NCI-H1105 (cell line): ENCODE data around the gene TEAD1.

Source experiments
- DNase-seq: peaks from one replicate; lab custom pipeline; 2025; lab: John Stamatoyannopoulos, UW

TEAD1 gene

DNA sequence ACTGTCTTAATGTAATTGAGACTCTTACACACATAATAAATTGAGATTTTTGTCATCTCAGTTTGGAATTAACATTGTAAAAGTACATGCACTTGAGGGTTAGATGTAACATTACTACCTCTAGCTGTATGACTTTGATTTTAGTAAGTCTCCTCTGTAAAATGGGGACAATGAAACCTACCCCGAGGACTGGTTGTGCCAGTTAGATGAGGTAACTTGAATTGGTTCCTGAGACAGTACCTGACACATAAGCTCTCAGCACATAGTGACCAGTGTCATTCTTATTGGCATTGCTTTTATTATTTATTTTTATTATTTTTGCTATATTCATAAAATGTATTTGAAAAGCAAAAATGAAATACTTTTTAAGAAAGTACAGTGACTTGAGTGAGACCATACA is 114.8 kb downstream of the TEAD1 start:
- no peak for DNase-seq

DNA sequence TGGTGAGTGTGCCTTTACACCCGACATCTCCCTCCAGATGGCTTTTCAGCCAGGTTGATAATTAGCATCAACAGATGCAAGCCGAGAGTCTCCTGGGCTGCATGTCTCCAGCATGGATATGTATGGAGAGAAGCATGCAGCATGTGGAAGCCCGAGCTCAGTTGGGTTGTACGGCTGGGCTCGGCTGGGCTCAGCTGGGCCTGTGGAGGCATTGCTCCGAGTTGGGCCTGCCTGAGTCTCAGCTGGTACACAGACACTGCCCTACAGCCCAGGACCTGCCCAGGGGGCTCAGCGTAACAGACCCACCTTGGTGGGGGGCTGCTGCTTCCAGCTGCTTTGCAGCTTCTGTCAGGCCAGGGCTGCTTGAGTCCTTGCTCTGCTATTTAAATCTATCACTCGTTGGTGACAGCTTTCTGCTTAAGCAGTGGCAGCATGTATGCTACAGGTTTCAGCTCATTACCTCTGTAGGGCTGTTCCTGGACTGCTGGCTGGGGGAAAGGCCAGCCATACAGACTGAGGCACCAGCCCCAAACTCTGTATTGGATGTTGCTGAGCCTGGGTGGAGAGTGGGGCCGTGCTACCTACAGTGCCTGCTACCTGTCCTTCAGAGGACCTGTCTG is 115.5 kb downstream of the TEAD1 start:
- no peak for DNase-seq

DNA sequence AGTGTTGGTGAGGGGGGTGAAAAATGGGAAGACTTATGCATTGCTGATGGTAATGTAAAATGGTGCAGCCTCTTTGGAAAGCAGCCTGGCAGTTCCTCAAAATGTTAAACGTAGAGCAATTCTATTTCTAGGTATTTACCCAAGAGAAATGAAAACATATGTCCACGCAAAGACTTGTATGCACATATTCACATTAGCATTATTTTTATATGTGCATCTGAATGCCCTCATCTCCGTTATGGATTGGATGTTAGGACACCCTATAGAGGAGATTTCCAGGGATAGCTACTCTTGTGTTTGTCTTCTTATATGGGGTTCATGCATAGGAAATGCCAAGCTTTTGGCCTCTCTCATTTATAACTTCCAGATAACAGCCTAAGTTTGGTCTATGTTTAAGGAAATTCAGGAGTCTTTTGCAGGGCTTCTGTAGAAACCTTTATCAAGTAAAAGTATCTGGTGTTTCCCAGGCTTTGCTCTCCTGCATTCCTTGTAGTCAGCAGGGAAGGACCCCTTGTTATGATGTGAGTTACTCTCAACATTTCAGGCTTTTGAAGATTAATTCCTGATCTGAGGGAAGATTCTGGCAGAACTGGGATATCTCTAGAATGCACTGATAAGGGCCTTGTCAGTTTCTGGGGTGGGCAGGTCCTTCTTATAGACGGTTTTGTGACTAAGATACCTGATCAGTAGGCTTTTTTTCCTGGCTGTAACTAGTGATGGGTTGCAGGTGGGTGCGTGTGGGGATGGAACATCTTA is 116.8 kb downstream of the TEAD1 start:
- DNase-seq = no peak

DNA sequence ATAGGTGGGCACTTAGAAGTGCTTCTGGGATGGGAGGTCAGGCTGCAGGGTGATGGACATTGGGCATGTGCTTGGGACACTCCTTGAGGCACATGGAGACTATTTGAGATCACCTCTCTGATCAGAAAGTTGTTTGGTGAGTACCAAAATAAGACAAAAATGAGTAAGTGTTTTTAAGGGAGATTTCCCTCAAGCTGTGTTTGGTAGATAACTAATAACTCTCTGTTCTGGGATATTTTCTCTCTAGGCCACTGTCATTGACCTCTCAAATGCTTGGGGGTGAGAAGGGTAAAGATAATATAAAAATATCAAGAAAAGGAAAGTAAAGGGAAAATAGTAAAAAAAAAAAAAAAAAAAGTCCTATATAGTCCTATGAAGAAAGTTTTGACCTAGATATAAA is 117.8 kb downstream of the TEAD1 start:
- DNase-seq = no peak

DNA sequence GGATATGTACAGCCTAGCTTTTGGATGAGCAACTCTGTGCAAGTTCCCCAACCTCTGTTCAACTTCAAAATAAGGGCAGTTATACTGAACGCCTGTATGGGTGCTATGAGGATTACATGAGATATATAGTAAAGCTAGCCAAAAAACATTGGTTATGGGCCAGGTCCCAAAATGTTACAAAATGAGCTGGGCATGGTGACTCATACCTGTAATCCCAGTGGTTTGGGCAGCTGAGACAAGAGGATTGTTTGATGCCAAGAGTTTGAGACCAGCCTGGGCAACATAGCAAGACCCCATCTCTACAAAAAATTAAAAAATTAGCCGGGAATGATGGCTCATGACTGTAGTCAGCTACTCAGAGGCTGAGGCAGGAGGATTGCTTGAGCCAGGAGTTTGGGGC is 118.4 kb downstream of the TEAD1 start:
- no peak for DNase-seq

DNA sequence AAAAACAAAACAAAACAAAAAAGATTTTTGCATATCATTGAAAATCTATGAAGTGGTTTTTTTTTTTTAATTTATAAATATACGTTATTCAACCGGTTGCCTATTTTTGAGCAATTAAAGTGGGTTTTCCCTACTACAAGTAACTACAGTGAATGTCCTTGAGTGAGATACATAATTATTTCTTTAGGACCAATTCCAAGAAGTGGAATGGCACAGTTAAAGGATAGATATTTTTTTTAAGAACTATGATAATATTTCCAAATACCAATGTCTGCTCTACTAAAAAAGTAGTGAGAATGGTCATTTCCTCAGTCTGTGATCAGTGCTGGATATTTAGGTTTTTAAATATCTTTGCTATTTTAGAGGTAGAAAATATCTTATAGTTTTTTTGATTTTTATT is 118.8 kb downstream of the TEAD1 start:
- no peak for DNase-seq

DNA sequence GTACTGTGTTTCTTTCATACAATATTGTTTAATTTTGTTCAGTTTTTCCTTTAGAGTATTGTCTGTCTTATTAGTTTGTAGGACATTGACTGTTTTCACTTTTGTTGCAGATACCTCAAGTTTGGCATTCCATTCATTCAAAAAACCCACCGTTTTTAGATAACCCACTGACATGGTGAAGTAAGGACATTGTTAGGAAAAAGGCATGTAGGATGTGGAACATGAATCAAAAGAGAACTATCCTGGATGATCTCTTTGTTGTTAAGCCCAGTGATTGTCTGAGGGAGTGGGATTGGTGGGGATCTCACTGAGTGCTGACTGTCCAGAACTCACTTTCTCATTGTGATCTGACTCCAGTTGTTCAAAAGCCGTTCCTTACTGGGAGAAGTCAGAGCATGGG is 119.3 kb downstream of the TEAD1 start:
- DNase-seq = no peak

DNA sequence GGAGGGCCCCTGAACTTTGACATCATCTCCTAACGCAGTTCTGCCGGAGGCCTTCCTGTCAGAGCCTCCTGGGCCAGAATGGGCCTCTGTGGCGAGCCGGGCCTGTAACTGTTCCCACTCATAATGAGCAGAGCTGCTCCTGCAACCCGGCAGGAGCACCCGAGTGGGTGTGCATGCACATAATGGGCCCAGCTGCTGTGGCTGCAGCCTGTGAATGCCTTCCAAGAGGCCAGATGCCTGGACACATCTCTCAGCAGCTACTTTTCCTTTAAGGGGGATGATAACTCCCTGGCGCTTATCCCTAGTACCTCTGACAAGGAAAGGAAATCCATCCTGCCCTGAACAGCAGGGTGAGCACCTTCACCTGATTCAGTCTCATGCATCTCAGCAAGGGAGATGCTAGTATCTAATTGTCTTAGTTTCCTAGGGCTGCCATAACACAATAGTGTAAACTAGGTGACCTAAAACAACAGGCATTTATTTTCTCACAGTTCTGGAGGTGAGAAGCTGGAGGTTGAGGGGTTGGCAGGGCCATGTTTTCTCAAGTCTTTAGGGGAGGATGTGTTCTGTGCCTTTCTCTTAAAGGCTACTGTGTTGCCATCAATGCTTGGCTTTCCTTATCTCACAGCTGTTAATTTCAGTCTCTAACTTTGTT is 120.5 kb downstream of the TEAD1 start:
- DNase-seq = no peak

DNA sequence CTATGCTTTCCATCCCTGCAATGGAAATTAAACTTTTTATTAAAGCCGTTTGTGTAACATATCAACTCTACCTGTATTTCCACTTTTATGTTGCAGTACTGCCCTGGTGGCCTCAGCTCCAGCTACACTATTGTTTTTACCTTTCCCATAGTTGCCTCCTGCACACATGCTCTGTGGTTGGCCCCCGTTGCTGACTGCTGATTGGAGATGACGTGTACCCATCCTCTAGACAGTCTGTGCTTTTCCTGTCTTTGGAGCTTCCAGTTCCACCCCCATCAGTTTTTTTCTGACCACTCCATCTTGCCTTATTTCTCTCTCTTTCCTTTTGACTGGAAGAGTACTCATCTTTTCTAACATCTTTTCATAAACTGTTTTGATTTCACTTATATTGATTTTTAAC is 123.8 kb downstream of the TEAD1 start:
- no peak for DNase-seq

DNA sequence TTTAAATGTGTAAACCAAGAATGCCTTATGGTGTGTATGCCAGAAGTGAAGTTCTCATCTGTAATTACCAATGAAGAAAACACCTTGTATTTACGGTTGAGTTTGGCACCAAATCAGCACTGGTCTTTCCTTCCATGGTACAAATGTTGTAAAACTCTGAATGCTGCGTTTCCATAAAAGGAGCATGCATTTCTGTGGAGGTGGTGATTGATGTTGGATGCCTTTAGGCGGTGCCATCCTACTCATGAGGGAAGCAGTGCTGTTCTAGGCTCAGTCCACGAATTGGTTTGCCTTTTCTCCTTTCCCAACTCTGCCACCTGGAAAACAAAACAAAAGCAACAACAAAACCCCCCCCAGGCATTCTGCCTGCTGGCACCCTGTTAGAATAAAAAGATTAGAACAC is 124.4 kb downstream of the TEAD1 start:
- DNase-seq = peak; percentile 22

DNA sequence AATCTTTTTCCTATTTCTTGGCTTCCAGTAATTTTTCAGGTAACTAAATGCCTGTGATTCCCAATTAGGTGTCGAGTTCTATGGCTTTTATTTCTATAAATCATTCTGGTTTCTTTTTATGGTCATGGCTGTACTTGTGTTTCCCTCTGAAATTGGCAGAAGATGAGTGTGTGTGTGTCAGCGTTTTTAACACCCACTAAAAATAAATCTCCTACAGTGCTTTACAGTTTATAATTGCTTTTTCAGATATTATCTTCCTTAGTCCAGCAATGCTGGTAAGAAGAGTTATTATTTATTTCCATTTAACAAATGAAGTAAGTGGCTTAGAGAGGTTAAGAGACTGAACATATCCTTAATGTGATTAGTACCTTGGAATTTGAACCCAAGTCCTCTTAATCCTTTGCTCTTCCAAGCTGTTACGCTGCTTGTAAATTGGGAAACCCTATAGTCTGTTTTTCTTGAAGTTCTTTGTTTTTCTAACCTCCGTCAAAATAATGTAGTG is 125.2 kb downstream of the TEAD1 start:
- peak; percentile 35 for DNase-seq

DNA sequence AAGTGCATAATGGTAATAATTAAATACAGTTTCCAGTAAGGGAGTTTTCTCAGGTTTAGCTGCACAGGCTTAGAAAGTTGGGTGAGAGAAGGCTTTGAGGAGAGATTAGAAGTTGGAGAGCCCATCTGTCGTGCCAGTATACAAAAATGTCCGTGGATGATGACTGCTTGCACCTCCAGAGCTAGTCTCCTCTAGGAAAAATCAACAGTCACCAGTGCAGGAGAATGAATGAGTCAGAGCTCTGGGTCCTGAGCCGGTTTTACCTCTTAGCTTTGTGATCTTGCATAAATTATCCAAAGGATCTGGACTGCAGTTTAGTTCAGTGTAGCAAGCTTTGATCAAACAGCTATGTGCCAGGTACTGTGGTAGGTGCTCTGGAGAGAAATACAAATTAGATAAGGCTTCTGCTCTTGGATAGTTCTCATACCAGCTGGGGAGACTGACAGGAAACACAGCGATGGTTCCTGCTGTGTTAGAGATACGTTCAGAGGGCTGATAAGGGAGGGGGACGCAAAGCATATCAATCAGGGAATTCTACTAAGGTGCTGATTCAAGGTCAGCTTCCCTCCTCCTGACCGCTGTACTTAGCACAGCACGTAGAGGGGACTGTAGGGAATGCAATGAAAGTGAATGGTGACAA is 125.9 kb downstream of the TEAD1 start:
- peak; percentile 16 for DNase-seq

DNA sequence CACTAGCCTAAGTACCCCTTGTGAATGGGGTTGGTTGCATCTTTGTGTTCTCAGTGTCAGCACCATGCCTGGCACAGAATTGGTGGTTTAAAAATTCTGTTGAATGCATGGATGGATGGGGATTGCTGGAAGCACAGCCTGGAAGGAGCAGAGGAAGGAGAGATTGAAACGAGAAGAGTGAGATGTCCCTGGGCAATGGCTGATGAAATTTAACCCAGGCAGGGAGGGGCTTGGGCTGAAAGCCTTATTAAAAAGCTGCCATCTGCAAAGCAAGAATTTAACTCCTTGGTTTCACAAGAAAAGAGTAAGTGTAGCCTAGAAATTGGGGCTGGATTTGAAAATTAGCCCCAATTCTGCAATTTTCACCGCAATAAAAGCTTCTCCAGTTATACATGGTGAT is 126.7 kb downstream of the TEAD1 start:
- DNase-seq = peak; percentile 21

DNA sequence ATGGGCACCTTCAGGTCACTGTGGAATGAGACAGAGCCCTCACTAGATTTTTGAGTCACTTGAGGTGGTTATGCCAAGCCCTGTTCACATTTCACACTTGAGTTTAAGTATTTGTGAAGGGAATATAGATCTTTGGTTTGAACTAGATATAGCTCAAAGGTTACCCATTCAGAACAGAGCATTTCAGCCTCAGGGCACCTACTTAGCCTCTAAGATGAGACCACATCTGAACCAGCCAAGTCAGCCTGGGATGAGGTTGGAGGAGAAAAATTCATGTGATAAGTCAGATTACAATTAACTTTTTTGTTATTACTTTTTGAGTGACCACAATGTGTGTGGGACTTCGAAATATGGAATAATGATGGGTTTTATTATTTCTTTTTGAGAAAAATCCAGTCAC is 127.8 kb downstream of the TEAD1 start:
- no peak for DNase-seq

DNA sequence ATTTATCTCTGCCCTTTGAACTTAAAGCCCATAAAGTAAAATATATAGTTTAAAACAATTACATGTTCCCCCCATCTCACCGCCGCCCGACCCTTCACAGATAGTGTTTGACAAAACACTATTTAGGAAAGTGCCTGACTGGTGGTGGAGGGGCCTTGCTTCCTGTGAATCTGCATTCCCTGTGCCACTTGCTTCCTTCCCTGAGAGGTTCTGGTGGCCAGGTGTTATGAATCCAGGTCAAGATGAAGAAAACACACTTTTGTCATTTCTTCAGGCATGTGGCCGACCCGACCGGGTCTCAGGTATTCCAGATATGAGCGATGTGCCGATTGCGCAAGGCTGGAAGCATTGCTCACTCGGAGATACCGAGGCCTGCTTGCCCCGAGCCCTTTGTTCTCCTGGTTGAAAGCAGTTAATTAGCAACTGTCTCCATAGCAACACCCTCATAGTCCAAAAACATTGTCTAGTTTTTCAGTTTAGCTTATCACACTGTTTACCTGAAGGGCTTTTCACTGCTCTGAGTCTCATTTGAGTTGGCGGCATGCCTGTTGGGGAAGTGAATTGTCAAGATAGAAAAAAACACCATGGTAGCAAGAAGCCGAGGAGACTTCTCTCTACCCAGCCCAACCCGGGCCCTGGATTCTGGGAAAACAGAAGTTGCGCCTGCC is 128.3 kb downstream of the TEAD1 start:
- DNase-seq = peak; percentile 99

DNA sequence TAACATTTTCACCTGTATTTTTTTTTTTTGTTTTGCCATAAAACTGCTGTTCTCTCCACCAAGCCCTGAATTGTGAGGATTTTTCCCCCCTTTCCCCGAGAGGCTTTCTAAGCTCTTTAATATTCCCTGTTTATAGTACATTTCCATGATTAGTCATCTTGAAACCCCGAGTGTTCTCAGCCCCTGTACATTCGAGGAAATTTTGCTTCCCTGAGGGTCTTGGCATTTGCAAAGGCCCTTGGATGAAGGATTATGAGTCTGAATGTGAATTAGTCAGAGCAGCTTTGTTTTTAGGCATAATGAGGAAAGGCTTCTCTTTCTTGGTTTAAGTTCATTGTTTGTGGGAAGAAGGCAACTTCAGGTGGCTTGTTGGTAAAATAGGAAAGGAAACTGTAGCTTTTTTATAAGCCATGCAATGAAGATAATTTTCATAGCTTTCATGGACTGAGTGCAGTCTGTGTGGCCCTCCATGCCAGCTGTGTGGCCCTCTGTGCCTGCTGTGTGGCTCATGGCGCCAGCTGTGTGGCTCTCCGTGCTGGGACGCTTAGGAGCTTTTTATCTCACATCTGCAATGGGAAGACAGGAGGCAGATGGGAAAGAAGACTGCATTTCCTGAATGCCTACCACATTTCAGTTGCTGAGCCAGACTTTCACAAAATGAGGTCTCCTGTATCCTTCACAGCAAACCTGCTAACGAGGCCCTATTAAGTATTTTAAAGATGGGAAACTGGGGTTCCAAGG is 129.0 kb downstream of the TEAD1 start:
- no peak for DNase-seq

DNA sequence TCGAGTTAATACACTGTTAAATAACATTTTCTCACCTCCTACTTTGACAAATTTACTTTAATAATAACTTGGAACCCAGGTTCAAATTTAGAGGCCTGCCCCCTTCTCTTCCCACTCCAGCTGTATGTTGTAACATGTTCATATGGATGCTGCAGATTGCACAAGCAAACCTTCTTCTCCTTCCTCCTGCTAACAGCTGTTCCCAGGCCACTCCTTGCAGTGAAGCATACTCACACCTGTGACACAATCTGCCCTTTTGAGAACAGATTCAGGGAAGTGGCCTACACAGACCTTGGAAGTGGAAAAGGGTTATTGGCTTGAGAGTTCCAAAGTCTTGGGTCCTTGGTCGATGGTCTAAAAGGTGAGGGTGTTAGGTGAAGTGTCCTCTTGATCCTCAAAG is 131.9 kb downstream of the TEAD1 start:
- DNase-seq = no peak

DNA sequence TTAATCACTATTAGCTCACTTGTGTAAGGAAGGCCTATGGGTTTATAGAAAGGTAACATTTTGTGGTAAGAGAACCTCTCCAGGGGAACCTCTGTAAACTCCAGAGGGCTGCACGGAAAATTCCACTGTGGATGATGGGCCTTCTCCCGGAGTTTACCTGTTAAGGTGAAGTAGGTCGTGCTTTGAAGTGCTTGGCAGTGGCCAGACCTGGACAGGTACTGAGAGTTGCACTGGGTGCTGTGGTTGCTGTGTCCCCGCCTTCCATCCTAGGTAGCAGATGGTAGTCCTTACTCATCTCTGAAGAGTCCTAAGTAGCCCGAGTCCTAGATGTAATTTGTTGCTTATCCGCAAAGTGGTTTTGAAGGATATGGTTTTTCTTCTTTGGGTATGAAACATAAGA is 133.4 kb downstream of the TEAD1 start:
- no peak for DNase-seq

DNA sequence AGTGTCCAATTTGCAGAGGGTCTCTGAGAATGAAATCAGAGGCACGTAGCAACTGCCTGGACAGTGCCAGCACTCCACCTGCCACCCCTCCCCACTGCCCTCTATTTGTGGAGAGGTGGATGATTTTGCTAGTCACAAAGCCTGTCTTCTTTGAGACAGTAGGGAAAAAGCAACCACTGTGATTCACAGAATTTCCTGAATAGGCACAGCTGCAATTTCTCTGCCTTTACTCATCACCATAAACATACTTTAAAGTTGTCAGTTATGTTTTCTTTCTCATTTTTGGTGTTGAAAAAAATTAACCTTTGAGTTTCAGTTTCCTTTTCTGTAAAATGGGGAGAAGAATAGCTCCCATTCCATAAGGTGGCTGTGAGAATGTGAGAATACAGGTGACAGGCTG is 134.3 kb downstream of the TEAD1 start:
- no peak for DNase-seq

DNA sequence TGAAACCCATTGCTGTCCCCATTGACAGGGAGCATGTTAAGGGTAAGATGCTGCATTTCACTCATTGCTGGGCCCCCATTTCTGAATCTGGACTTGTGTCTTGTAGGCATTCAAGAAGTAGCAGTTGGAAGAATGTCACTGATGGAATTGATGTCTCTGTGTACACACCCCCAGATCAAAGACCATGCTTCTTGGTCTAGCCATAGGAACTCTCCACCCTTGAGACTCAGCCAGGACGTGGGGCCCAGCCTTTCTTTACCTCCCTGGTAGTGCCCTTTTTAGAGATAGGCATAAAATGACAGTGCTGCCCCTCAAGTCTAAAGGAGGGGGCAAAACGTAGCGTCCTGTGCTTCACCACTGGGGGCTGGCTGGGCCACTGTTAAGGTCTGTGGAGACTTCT is 135.1 kb downstream of the TEAD1 start:
- DNase-seq = no peak

DNA sequence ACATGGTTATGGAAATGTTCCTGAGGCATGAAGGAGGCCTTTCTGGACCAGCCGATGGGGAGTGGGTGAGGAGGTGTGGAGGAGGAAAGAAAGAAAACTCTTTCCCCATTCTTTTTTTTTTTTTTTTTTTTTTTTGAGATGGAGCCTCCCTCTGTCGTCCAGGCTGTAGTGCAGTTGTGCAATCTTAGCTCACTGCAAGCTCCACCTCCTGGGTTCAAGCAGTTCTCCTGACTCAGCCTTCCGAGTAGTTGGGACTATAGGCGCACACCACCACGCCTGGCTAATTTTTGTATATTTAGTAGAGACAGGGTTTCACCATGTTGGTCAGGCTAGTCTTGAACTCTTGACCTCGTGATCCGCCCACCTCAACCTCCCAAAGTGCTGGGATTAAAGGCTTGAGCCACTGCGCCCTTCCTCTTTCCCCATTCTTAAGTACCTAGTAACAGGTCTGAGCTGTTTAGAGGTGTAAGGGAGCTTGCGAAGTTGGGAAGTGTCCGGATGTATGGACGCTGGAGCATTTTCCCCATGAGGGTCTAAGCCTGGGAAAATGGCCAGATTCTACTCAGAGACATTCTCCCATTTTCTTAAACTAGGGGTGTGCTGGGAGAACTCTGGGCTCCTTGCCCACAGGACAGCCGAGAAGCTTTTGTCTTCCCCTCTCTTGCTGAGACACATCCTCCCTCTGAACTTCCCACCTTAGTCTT is 135.8 kb downstream of the TEAD1 start:
- DNase-seq = no peak
